LNCaP clone FGC (cell line): ENCODE measurements around the gene PPP1R13L.

Source experiments
- DNase-seq: peaks from one replicate; pipeline ENCODE4 v3.0.0-alpha.2; 2011; ENCODE audit warnings: low read depth
- H3K4me3 ChIP-seq: 2 replicates; pipeline ENCODE4 v1.5.1; 2011; ENCODE audit warnings: mild to moderate bottlenecking, low read depth, low read length, control low read depth
- CTCF ChIP-seq: IDR thresholded peaks from 2 replicates; pipeline ENCODE4 v1.5.1; 2012; ENCODE audit warnings: mild to moderate bottlenecking; ENCODE audit not compliant: control insufficient read depth, insufficient read depth; ENCODE audit errors: extremely low read depth

The PPP1R13L gene

DNA sequence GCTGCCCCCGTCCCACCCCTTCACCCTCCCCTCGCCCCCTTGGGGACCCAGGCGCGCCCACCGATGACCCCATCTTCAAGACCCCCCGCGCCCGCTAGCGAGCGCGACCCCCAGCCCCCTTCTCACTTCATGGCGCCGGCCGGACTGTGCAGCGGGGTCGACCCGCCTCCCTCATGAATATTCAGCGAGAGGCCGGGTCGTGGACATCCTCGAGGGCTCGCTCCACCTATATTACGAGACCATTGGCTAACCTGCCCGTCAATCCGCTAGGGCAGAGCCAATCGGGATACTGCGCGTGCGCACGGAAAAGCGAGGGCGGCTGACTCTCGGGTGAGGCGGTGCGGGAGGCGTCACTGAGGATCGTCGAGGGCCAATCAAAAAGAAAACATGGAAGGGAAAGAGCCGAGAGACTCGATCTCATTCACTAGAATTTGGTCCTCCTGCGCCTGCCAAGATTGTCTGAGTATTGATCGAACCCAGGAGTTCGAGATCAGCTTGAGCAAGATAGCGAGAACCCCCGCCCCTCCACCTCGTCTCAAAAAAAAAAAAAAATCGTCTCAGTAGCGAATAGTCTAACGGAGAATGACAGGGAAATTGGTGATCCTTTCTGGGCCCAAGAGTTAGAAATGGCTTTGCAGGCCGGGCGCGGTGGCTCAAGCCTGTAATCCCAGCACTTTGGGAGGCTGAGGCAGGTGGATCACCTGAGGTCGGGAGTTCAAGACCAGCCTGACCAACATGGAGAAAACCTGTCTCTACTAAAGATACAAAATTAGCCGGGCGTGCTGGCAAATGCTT lies 34.3 kb downstream of the PPP1R13L start, which contains the start of gene ERCC2:
Gene ERCC2, minus strand, starts transcription at position 164 of the 795 bp plus-strand sequence. Its CDS starts 33 bp downstream, at position 131.
- DNase-seq, result peak; percentile 85
- TF ChIP-seq CTCF, result no peak
- H3K4me3 ChIP-seq, result peak within 1 kb of the TSS; percentile 68

- no peak overlapping the region for H3K4me3 ChIP-seq
- TF ChIP-seq CTCF, result no peak
- DNase-seq, result no peak
These were observed 36.0 kb downstream of the PPP1R13L start for GRCh38 chr19:45368737-45369340.

DNA sequence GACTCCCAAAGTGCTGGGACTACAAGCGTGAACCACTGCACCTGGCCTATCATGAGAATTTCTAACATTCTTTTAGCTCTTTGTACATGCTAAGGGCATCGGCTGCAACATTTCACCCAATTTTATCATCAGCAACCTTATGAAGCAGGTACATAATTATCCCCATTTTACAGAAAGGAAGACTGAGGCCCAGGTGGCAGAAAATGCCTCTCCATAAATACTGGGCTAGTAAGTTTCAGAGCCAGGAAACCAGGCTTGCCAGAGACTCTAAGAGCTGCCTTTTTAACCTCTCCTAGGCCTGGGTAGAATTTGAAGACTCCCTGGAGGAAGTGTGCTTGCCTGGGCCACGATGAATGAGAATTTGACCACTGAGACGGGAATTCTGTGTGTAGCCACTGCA lies 36.7 kb downstream of the PPP1R13L start:
- no peak for DNase-seq
- no peak overlapping the region for H3K4me3 ChIP-seq
- TF ChIP-seq CTCF, result no peak

DNA sequence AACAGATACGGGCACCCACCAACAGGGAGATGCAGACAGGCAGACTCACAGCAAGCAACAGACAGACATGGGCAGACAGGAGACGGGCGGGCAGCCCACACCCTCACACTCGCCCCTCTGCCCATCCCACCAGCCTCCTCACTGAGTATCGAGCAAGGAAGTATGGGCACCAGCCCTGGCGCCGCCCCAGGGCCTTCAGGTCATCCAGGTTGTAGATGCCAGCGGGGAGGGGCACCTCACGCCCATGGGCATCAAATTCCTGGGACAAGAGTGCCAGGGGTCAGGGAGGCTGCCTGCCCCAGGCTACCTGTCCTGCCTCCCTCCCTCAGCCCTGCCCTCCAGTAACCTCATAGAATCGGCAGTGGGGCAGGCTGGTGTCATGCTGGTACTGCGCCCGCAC lies 40.2 kb downstream of the PPP1R13L start:
- DNase-seq, result no peak
- no peak for TF ChIP-seq CTCF
- no peak overlapping the region for H3K4me3 ChIP-seq

- H3K4me3 ChIP-seq, result no peak overlapping the region
- TF ChIP-seq CTCF, result no peak
- no peak for DNase-seq
These were observed 40.9 kb downstream of the PPP1R13L start for GRCh38 chr19:45363861-45364459.

GRCh38 chr19:45362291-45362690 lies 42.6 kb downstream of the PPP1R13L start:
- no peak overlapping the region for H3K4me3 ChIP-seq
- DNase-seq, result no peak
- TF ChIP-seq CTCF, result no peak
